CD4-positive, alpha-beta T cell (primary cell): ENCODE results near the gene MCL1. TPM values are rescaled to one million over a fixed set of nuclear protein-coding genes. Genes with fewer than 3 reads are reported as not detected.

ENCODE experiments used
- ATAC-seq: fragments of 200-7000 bp; cut with Tn5 transposase; one replicate; pipeline ENCODE4 v1.10.0; 2022; ENCODE audit warnings: mild to moderate bottlenecking; ENCODE audit not compliant: poor library complexity
- CTCF ChIA-PET: fragments of 350-600 bp; sonication (Branson Sonifier 250); formaldehyde crosslinking; loops from one replicate; lab custom pipeline; 2021; ENCODE audit warnings: antibody characterized with exemption, inconsistent platforms; lab: Charles Lee
- POLR2A ChIA-PET: fragments of 350-600 bp; sonication (Branson Sonifier 250); formaldehyde crosslinking; loops from one replicate; lab custom pipeline; 2021; ENCODE audit warnings: antibody characterized with exemption, inconsistent platforms; lab: Charles Lee
- DNase-seq, 14 experiments: peaks; one replicate each; pipeline ENCODE4 v3.0.0-alpha.2; 2013 to 2020; ENCODE audit warnings: mixed read lengths in 2 of 14
- H3K27ac ChIP-seq, 2 donors: one replicate each; pipeline versions ENCODE4 v1.5.1 to v1.7.0; 2013; ENCODE audit warnings: low read length in 2 of 2, low read depth in 1 of 2, mild to moderate bottlenecking in 1 of 2
- H3K27me3 ChIP-seq, 2 experiments: 1 replicate in 1 of 2; 2 replicates in 1 of 2; pipeline versions ENCODE4 v1.6.1 to v1.7.0; 2013; ENCODE audit warnings: low read length in 2 of 2, control low read depth in 1 of 2, mild to moderate bottlenecking in 1 of 2, moderate library complexity in 1 of 2; ENCODE audit not compliant: insufficient read depth in 2 of 2, control insufficient read depth in 1 of 2
- H3K36me3 ChIP-seq: one replicate; pipeline ENCODE4 v1.6.1; 2013; ENCODE audit warnings: low read length, control low read depth; ENCODE audit not compliant: insufficient read depth
- H3K4me1 ChIP-seq: one replicate; pipeline ENCODE4 v1.6.1; 2013; ENCODE audit warnings: low read length, control low read depth; ENCODE audit not compliant: insufficient read depth
- H3K4me3 ChIP-seq: one replicate; pipeline ENCODE4 v1.5.1; 2013; ENCODE audit warnings: mild to moderate bottlenecking, low read length, moderate library complexity
- H3K9me3 ChIP-seq, 2 experiments: 1 replicate in 1 of 2; 2 replicates in 1 of 2; pipeline versions ENCODE4 v1.6.1 to v1.7.0; 2013; ENCODE audit warnings: low read length in 2 of 2, mild to moderate bottlenecking in 2 of 2, control low read depth in 1 of 2, moderate library complexity in 1 of 2; ENCODE audit not compliant: control insufficient read depth in 1 of 2, insufficient read depth in 1 of 2
- H3K27ac Mint-ChIP-seq: one replicate; pipeline ENCODE4 v1.8.0; 2020; ENCODE audit warnings: mixed read lengths
- H3K27me3 Mint-ChIP-seq: one replicate; pipeline ENCODE4 v1.8.0; 2021; ENCODE audit warnings: mixed read lengths
- H3K36me3 Mint-ChIP-seq: one replicate; pipeline ENCODE4 v1.8.0; 2021; ENCODE audit warnings: low read depth, mixed read lengths
- H3K4me1 Mint-ChIP-seq: one replicate; pipeline ENCODE4 v1.8.0; 2021; ENCODE audit warnings: low read depth, mixed read lengths
- H3K4me3 Mint-ChIP-seq: one replicate; pipeline ENCODE4 v1.8.0; 2020; ENCODE audit warnings: mild to moderate bottlenecking, mixed read lengths
- H3K9me3 Mint-ChIP-seq: one replicate; pipeline ENCODE4 v1.8.0; 2020; ENCODE audit warnings: mixed read lengths
- intact Hi-C, 2 experiments: fragments of 100-400 bp; cut with DNase I in 1 of 2; cut with micrococcal nuclease in 1 of 2; formaldehyde crosslinking; loops; one replicate each; pipeline versions ENCODE4 v1.15.1 to v1.9.0; 2023 to 2025; cut with DNase I, micrococcal nuclease
- total RNA-seq, 174 experiments: library from RNA in 2 of 174; stranded (reverse) in 2 of 174; gene quantifications; one replicate each; pipeline ENCODE4 v1.2.3 and lab custom pipeline; 2021 to 2026
- TF ChIP-seq, protein P1 (sequence below): fragments of 200-600 bp; IDR thresholded peaks from one replicate; pipeline ENCODE4 v1.8.0; 2022; ENCODE audit warnings: antibody characterized with exemption, mild to moderate bottlenecking

The MCL1 gene
- total RNA-seq, 2 experiments from 2014 or later, result 737 to 747 TPM

DNA sequence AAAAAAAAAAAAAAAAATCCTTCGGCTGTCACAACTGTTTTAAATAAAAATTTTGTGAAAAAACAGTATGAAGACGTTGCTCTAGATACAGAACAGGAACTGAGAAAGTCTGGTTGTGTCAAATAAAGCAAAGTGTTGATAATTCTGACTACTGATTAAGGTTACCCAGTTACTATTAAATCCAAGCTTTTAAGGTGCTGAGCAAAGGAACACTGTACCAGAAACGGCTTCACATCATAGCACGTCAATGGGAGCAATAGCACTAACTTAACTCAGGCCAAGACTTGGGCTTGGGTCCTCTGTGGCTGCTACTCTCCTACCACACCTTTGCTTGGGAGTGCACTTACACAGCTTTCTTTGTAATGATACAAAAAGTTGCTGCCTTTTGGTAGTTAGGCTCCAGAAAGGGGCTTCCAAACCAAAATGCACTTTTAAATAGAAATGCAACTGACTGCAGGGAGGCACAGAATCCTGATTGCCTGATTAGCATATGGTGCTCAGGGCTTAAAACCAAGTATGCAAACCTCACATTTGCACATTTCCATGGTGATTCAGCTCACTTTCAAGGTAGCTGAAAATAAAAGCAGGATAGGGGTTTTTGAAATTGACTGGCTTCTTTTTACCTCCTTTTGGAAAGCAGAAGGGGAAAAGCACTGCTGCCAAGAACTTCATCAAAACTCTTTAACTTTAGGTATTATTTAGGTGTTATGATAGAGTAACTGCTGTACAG lies 6.3 kb downstream of the MCL1 start:
- H3K9me3 ChIP-seq, result no peaks in the 10 kb centered on the region
- ChIA-PET CTCF (interaction anchor here (1.1 to 14.2 kb wide), 2 partner anchors 11 to 48 kb away, joined by 5 to 183 read pairs; no protein-coding TSS in a partner anchor), POLR2A (interaction anchor here (0.7 to 15.4 kb wide), 7 partner anchors 9 to 209 kb away, joined by 3 to 1538 read pairs (median 5); partner anchors contain the start of genes ENSA, FALEC and RPRD2)
- peak overlapping the region; percentile 46 to 97 for H3K27ac ChIP-seq
- Mint-ChIP-seq H3K27me3 (no peaks in the 10 kb centered on the region), H3K9me3 (no peaks in the 10 kb centered on the region), H3K4me1 (peaks cover 84% of the 10 kb centered on the region), H3K36me3 (peaks cover 93% of the 10 kb centered on the region), H3K27ac (peak overlapping the region; percentile 98), H3K4me3 (peak overlapping the region; percentile 86)
- H3K4me1 ChIP-seq, result peaks cover 70% of the 10 kb centered on the region
- H3K4me3 ChIP-seq, result peak overlapping the region; percentile 84
- DNase-seq (peak in 2 of 14 experiments; percentile 33 to 41), ATAC-seq (no peak)
- intact Hi-C loops, result loop anchor here in 1 of 2 experiments (1.0 kb wide), 1 partner anchor 10 kb away; no protein-coding TSS in a partner anchor
- H3K36me3 ChIP-seq, result peaks cover 80% of the 10 kb centered on the region
- no peaks in the 10 kb centered on the region for H3K27me3 ChIP-seq
- TF ChIP-seq, protein P1, sequence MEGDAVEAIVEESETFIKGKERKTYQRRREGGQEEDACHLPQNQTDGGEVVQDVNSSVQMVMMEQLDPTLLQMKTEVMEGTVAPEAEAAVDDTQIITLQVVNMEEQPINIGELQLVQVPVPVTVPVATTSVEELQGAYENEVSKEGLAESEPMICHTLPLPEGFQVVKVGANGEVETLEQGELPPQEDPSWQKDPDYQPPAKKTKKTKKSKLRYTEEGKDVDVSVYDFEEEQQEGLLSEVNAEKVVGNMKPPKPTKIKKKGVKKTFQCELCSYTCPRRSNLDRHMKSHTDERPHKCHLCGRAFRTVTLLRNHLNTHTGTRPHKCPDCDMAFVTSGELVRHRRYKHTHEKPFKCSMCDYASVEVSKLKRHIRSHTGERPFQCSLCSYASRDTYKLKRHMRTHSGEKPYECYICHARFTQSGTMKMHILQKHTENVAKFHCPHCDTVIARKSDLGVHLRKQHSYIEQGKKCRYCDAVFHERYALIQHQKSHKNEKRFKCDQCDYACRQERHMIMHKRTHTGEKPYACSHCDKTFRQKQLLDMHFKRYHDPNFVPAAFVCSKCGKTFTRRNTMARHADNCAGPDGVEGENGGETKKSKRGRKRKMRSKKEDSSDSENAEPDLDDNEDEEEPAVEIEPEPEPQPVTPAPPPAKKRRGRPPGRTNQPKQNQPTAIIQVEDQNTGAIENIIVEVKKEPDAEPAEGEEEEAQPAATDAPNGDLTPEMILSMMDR, result no peak

DNA sequence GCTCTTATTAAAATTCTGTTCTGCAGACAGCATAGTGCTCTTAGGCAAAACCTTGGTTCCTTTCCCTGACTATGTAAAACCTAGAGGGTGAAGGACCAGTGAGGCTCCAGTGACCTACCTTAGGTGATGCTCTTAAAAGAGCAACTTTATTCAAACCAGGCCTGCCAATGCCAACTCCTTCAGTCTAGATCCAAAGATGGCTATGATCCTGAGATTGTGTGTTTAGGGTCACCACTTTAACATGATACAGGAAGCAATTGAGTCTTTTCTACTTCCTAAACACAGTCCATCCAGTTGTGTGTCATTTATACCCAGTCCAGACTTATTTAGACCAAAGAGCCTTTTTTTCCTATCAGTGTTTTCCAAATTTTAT lies 10.8 kb downstream of the MCL1 start:
- Mint-ChIP-seq H3K4me3 (peak overlapping the region; percentile 83), H3K9me3 (no peaks in the 10 kb centered on the region), H3K27ac (peak overlapping the region; percentile 98), H3K27me3 (no peaks in the 10 kb centered on the region), H3K4me1 (peaks cover 92% of the 10 kb centered on the region), H3K36me3 (peaks cover 55% of the 10 kb centered on the region)
- intact Hi-C loops, result loop anchor here in 1 of 2 experiments (1.0 kb wide), 1 partner anchor 9 kb away; no protein-coding TSS in a partner anchor
- H3K9me3 ChIP-seq, result no peaks in the 10 kb centered on the region
- POLR2A ChIA-PET, result interaction anchor here (0.6 to 15.4 kb wide), 13 partner anchors 4 to 682 kb away, joined by 3 to 1538 read pairs (median 7); partner anchors contain the start of genes ENSA, GOLPH3L, MCL1 and PRPF3
- TF ChIP-seq, protein P1, result no peak
- peak overlapping the region; percentile 59 to 97 for H3K27ac ChIP-seq
- H3K36me3 ChIP-seq, result peaks cover 36% of the 10 kb centered on the region
- H3K4me3 ChIP-seq, result peak overlapping the region; percentile 50
- H3K27me3 ChIP-seq, result no peaks in the 10 kb centered on the region
- H3K4me1 ChIP-seq, result peaks cover 100% of the 10 kb centered on the region
- peak in 2 of 14 experiments; percentile 42 to 45 for DNase-seq
- CTCF ChIA-PET, result interaction anchor here (1.1 to 14.2 kb wide), 5 partner anchors 7 to 59 kb away, joined by 3 to 183 read pairs (median 5); partner anchors contain the start of gene MCL1
- no peak for ATAC-seq

DNA sequence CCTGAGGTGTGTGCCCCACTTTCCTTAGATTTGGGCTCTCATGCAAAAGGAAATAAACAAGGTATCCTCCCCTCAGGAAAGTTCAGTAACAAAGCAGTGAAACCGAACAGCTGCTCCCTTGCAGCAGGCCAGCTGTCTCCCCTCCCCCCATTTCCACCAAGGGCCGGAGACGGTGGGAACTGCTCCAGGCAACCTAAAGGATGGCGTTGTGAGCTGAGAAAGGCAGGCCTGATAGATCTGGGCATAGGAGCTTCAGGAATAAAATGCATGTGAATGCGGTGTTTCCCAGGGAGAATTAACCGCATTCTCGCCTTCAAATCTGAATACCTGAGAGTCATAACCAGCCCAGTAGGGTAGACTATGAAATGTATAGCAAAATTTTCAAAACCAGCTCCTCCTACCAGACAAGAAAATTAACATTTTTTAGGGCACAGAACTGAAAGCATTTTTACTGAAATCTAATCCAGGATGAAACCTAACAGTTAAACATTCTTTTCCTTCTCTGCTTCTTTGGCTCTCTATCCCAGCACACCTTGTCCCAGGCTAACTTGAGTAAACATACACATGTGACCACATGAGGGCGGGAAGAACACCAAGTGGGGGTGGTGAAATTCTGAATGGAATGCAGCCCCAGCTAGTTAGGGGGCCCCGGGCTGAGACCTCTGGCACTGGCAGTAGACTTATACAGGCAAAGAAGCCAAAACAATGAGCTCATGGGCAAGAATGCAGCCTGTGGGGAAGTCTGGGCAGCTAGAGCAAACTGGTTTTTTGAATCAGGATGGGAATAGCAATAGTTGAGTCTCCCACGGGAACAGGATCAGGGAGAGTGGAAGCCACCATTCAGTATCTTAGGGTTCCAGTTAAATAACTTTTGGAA lies 11.5 kb downstream of the MCL1 start:
- H3K4me3 ChIP-seq, result peak overlapping the region; percentile 50
- peak overlapping the region; percentile 98 for H3K27ac Mint-ChIP-seq
- H3K36me3 Mint-ChIP-seq, result peaks cover 54% of the 10 kb centered on the region
- TF ChIP-seq, protein P1, result no peak
- H3K36me3 ChIP-seq, result peaks cover 30% of the 10 kb centered on the region
- H3K4me1 ChIP-seq, result peaks cover 98% of the 10 kb centered on the region
- no peaks in the 10 kb centered on the region for H3K9me3 ChIP-seq
- peak overlapping the region; percentile 59 to 97 for H3K27ac ChIP-seq
- DNase-seq (peak in 5 of 14 experiments; percentile 46 to 68 (median 58)), ATAC-seq (peak; percentile 15)
- H3K27me3 ChIP-seq, result no peaks in the 10 kb centered on the region
- intact Hi-C loops, result loop anchor here in 1 of 2 experiments (1.0 kb wide), 1 partner anchor 9 kb away; no protein-coding TSS in a partner anchor
- peaks cover 92% of the 10 kb centered on the region for H3K4me1 Mint-ChIP-seq
- H3K4me3 Mint-ChIP-seq, result peak overlapping the region; percentile 83
- POLR2A ChIA-PET, result interaction anchor here (0.6 to 15.4 kb wide), 22 partner anchors 3 to 681 kb away, joined by 3 to 1538 read pairs (median 4); partner anchors contain the start of genes ADAMTSL4, ENSA, FALEC and GOLPH3L
- no peaks in the 10 kb centered on the region for H3K27me3 Mint-ChIP-seq
- CTCF ChIA-PET, result interaction anchor here (0.7 to 14.2 kb wide), 7 partner anchors 6 to 59 kb away, joined by 3 to 183 read pairs (median 4); partner anchors contain the start of gene MCL1
- H3K9me3 Mint-ChIP-seq, result no peaks in the 10 kb centered on the region
